AG08396 (cell line): ENCODE data around the gene NUAK1.

Experiments
- DNase-seq: peaks from one replicate; pipeline ENCODE4 v3.0.0; 2012; ENCODE audit warnings: low spot score, mixed read lengths

NUAK1 gene

GRCh38 chr12:106109168-106109910 lies 29.4 kb downstream of the NUAK1 start:
- DNase-seq: no peak

DNA sequence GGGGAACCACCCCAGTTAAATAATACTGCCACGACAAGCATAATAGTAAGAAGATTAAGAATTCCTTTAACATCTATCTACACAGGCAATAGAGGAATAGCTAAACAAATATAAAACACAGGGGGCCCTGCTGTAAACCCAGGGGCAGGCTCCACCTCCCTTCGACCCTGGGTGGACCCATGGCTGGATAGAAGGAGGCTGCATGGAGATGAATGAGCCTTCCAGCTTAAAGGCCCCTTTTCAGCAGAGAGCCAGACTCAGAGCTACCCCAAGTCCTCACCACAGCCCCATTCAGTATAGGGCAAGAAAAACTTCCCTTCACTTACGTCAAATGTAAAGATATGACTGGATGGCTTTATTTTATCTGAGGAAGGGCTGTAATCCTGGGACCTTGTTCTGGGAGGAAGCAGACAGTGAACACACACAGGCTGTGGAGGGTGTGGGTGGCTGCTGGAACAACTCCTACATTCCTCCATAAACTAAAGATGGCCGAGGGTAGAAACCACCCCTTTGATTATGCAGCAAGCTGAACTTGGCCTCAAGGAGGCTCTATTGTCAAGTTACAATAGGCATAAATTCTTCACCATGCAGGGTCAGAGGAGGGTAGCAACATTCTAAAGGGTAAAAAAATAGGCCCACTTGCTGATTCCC lies 30.4 kb downstream of the NUAK1 start:
- no peak for DNase-seq

DNA sequence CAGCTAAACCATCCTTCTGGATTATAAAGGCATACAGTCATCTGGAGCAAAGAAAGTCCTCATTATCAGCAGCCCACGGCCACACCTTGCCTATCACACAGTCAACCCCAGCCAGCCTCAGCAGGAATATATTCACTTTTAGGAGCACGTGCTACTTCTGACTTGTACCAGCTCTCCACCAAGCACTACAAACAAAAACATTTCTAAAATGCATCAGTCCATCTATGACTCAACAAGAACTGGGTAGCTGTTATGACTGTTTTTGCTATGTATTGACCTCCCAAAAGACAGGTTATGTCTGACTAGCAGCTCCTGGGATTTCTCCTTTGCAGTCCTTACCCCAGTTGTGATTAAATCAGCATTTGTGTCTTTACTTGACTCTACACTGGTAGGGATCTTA lies 31.2 kb downstream of the NUAK1 start:
- DNase-seq: no peak

DNA sequence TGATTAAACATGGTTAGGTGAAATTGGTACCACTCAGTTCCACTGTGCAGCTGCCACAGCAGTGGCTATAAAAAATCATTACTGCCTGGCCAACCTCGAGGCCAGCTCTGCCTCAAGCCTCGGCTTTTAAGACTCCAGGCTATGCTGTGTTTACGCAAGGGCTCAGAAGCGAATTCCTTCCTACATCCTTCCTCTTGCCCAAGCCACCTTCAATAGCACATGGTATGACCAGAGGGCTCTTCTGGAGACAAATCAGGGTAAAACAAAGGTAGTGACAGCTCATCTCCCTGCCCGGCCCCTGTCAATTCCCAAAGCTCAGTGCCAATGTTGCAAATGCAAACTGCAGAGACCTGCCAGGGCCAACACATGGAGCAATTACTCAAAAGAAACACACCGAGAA lies 31.9 kb downstream of the NUAK1 start:
- no peak for DNase-seq

DNA sequence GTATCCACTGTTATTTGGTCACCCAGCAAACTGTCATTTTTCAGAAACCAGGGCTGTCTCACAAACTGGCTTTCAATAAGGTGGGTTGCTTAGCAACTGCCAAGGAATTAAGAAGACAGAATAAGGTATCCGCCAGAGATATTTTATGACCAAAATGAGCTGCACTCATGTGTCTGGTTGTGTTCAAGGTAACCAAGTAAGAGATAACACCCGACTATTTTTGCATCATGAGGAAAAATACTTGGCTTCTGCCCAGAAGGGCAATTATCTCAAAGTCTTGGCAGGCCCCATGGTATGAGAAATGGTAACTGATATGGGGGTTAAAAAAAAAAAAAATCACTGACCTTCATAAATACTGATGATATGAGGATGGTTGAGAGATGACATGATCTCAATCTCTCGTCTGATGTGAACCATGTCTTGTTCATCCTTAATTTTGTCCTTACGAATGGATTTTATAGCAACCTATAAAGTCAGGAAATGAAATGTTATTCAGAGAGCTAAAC lies 32.6 kb downstream of the NUAK1 start:
- DNase-seq: no peak

DNA sequence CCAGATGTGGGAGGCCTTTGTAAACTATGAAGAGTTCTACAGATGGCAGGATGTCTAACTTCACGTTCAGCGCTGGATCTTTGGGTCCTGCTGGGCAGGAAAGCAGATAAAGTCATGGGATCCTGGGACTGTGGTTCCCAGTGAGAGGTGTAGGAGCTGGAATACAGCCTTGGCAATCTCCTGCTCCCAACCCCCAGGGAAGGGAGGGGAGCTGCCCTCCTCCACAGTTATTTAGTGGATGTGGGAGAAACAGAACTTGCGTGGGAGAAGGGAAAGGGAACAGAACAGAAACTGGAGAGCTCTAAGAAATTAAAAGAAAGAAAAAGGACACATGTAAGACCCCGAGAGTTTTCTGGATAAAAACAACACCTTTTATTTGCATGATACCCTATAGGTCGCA lies 37.0 kb downstream of the NUAK1 start:
- no peak for DNase-seq

DNA sequence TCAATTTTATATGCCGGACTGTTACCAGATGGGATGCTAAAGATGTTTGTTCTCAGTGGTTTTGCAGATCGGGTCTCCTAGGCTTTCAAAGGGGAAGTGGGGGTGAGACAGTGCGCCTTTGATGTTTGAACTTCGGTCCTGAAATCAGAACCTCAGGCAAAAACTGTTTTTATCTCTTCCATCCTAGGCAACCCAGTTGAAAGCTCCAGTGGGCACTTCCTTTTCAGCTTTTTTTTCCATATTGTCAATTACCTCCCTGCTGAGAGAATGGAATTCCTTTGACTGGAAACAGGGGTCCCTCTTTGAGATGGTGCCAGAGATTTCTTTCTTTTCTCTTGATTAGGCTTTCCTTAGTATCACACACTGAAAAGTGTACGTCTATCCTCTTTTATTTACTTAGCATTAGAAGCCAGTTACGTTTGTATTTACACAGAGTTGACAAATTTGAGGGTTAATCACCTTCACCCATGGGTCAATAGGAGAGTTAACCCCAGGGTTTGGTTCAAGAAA lies 40.0 kb downstream of the NUAK1 start:
- no peak for DNase-seq

DNA sequence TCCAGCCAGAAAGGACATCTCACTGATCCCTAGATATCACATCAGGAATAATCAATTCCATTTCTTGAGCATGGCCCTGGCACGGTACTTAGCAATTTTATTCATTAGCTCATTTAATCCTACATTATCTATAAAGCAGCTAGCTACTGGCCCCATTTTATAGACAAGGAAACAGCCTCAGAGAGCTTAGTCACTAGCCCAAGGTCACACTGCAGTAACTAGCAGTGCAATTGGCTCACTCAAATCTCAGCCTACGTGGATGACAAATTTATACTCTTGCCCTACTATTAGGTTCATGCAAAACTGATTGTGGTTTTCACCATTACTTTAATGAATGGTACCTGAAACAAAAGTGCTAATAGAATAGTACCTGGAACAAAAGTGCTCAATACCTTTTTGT lies 41.7 kb downstream of the NUAK1 start:
- no peak for DNase-seq

GRCh38 chr12:106096376-106096775 lies 42.4 kb downstream of the NUAK1 start:
- DNase-seq: no peak

DNA sequence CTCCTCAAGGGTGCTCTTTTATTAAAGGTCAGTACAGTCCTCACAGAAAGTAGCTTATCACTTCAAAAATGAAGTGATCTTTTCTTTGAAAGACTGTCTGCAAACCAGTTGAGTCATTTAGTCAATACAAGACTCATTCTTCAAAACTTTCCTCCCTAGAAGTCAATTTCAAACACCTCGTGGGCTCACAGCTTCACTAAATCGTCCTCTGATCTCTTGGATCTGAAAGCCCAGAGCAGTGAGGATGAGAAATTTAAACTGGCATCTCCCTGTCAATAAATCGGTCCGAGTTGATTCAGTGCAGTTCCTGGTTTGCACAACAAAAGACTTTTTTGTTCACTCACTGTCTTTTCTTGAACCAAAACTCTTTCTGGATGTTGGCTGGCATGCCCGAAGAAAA lies 44.5 kb downstream of the NUAK1 start:
- DNase-seq: no peak

- no peak for DNase-seq
Observed at GRCh38 chr12:106093246-106093645, 45.5 kb downstream of the NUAK1 start.

- DNase-seq: no peak
Observed at GRCh38 chr12:106091446-106091820, 47.3 kb downstream of the NUAK1 start.

DNA sequence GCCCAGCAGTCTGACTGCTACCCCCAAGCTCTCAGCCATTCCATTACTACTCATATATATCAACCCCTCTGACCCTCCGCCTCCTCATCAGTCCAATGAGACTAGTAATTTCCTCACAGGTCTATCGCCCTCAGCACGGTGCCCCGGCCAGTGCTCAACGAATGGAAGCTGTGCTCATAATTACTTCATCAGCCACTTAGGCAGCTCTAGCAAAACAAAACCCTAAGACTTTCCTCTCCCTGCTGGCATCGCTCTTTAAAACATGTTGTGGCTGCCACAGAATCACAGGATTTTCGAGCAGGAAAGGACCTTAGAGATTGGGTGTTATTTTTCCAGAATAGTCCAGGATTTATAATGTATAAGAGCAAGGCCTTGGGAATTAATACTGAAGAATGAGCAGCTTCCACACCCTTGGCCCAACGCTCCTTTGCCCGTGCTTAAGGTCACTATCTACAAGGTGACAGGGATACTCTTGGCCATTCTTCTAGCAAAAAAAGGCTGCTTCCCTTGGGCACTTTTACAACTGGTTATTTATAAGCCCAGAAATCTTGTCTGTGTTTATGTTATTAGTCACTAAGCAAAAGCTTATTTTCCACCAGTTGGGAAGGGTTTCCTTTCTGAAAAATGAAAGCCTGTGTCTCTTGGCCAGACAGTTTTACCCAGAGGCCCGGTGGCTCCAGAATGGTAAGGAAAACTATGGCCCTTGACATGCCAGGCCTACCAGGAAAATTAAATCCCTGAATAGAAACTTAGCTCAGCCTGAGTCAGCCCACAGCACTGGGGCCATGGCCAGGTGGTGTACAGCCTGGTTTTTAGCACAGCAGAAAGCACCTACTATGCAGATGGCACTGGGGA lies 47.9 kb downstream of the NUAK1 start:
- DNase-seq: peak; percentile 57

DNA sequence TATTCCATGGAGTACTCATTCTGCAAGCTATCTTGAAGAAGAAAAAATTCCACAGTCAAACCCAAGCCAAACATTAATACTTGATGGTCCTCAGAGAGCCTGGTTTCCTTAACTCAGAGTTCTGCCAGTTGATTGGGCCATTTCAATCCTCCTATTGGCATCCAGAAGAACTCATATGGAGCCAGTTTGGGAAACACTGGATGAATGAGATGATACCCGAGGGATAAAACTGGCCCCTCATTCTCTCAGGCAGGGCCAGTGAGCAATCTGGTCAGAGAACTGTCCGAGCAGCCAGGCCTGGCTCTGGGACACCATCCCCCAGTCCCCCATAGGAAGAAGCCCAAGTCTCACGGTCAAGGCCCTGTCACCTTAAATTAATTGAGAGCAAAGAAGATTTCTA lies 48.8 kb downstream of the NUAK1 start:
- DNase-seq: no peak

GRCh38 chr12:106088811-106089485 lies 49.8 kb downstream of the NUAK1 start:
- no peak for DNase-seq

GRCh38 chr12:106088246-106088808 lies 50.4 kb downstream of the NUAK1 start:
- DNase-seq: no peak

GRCh38 chr12:106086696-106087095 lies 52.1 kb downstream of the NUAK1 start:
- no peak for DNase-seq

DNA sequence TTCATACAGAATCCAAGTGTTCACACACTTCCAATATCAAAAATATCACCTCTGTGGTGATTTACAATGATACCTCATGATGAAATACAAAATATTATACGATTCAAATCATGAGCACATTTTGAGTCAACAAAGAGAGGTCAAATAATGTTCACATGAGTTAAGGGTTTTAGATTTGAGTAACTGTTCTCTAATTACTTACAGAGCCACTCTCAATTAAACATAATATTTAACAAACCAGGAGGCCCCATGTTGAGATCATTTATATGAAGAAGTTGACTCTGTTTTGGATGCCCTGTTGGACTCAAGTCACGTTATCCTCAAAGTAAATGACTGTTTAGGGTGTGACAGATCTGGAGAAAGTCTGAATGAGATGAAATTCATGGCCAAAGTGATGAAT lies 53.5 kb downstream of the NUAK1 start:
- DNase-seq: no peak

- no peak for DNase-seq
Observed at GRCh38 chr12:106084759-106085158, 54.0 kb downstream of the NUAK1 start.

- peak; percentile 70 for DNase-seq
Observed at GRCh38 chr12:106084014-106084671, 54.6 kb downstream of the NUAK1 start.
